Nephron (organoid): Measurements from ENCODE around the gene TBC1D20.

ENCODE experiments used
- H3K27ac Mint-ChIP-seq, 3 experiments: 2 replicates each; pipeline ENCODE4 v1.8.0; 2020; ENCODE audit warnings: mixed read lengths in 3 of 3, mild to moderate bottlenecking in 2 of 3, moderate library complexity in 1 of 3
- H3K27me3 Mint-ChIP-seq: 2 replicates; pipeline ENCODE4 v1.8.0; 2021; ENCODE audit warnings: low read depth, mild to moderate bottlenecking, moderate library complexity, mixed read lengths
- H3K36me3 Mint-ChIP-seq: 2 replicates; pipeline ENCODE4 v1.8.0; 2020; ENCODE audit warnings: low read depth, mixed read lengths
- H3K4me1 Mint-ChIP-seq: 2 replicates; pipeline ENCODE4 v1.8.0; 2020; ENCODE audit warnings: mixed read lengths
- H3K4me3 Mint-ChIP-seq, 3 experiments: 2 replicates each; pipeline ENCODE4 v1.8.0; 2020; ENCODE audit warnings: mild to moderate bottlenecking in 3 of 3, mixed read lengths in 3 of 3, moderate library complexity in 2 of 3
- H3K9me3 Mint-ChIP-seq: 2 replicates; pipeline ENCODE4 v1.8.0; 2020; ENCODE audit warnings: mixed read lengths
- TF ChIP-seq, protein P1 (sequence below), 3 experiments: fragments of 200-600 bp; sonication (generic); IDR thresholded peaks; one replicate each; pipeline ENCODE4 v1.5.0; 2021; ENCODE audit warnings: antibody characterized with exemption in 3 of 3; ENCODE audit not compliant: unreplicated experiment in 3 of 3

The TBC1D20 gene

DNA sequence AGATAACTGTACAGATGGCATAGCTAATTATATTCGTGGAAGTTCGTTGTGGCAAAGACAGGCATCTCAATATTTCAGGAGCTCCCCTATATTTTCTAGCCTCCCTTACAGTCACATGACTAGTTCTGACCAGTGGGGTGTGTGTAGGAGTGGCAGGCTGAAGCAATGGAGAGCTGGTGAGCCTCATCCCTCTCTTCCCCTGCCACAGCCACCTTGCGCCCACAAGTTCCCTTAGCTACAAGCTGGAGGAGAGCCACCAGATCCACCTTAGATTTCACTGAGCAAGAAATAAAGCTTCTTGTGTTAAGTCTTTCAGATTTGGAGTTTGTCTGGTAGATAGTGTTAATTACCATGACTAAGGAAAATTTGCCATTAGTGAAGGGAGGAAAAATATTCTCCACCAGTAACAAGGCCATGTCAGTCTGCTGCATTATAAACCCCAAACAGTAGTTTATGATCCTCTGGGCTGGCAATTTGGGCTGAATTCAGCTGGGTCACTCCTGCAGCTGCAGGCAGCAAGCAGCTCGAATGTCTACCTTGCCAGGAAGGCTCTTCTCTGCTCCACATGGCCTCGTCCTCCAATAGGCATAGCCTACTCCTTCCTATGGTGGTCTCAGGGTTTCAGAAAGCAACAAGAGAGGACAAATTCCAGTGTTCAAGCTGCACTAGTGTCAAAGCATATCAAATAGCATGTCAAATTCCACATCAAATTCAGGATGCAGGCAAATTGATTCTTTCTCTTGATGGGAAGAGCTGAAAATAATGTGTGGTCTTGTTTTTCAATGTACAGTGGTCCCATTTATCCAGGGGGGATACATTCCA lies 61.7 kb downstream of the TBC1D20 start:
- H3K9me3 Mint-ChIP-seq: no peaks in the 10 kb centered on the region
- no peaks in the 10 kb centered on the region for H3K27me3 Mint-ChIP-seq
- TF ChIP-seq, protein P1, sequence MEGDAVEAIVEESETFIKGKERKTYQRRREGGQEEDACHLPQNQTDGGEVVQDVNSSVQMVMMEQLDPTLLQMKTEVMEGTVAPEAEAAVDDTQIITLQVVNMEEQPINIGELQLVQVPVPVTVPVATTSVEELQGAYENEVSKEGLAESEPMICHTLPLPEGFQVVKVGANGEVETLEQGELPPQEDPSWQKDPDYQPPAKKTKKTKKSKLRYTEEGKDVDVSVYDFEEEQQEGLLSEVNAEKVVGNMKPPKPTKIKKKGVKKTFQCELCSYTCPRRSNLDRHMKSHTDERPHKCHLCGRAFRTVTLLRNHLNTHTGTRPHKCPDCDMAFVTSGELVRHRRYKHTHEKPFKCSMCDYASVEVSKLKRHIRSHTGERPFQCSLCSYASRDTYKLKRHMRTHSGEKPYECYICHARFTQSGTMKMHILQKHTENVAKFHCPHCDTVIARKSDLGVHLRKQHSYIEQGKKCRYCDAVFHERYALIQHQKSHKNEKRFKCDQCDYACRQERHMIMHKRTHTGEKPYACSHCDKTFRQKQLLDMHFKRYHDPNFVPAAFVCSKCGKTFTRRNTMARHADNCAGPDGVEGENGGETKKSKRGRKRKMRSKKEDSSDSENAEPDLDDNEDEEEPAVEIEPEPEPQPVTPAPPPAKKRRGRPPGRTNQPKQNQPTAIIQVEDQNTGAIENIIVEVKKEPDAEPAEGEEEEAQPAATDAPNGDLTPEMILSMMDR (IDR thresholded peaks at IDR 0.05; ENCODE audit: unreplicated experiment in 3 of 3): no peak
- H3K4me3 Mint-ChIP-seq: no peak overlapping the region
- peak overlapping the region in 1 of 3 experiments; percentile 33 for H3K27ac Mint-ChIP-seq
- H3K4me1 Mint-ChIP-seq: peaks cover 10% of the 10 kb centered on the region
- H3K36me3 Mint-ChIP-seq: no peaks in the 10 kb centered on the region

DNA sequence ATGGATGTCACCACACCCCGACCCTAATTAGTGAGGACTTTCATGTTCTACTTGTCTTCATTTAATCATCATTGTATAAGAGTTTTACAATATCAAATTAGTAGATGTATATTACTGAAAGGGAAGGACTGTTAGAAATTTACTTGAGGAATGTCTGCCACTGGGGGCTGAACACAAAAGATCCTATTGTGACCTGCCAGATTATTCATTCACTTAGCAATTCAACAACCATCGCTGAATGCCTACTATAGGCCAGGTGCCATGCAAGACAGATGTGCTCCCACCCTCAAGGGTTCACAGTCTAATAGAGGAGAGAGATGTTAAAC lies 62.2 kb downstream of the TBC1D20 start:
- TF ChIP-seq, protein P1 (IDR thresholded peaks at IDR 0.05; ENCODE audit: unreplicated experiment in 3 of 3): no peak
- Mint-ChIP-seq H3K27me3 (no peaks in the 10 kb centered on the region), H3K9me3 (no peaks in the 10 kb centered on the region), H3K4me3 (no peak overlapping the region), H3K27ac (no peak overlapping the region), H3K36me3 (no peaks in the 10 kb centered on the region), H3K4me1 (peaks cover 10% of the 10 kb centered on the region)

GRCh38 chr20:399182-399707 lies 63.1 kb downstream of the TBC1D20 start:
- Mint-ChIP-seq H3K27ac (no peak overlapping the region), H3K4me3 (no peak overlapping the region), H3K4me1 (peaks cover 10% of the 10 kb centered on the region), H3K36me3 (no peaks in the 10 kb centered on the region), H3K9me3 (no peaks in the 10 kb centered on the region), H3K27me3 (no peaks in the 10 kb centered on the region)
- TF ChIP-seq, protein P1 (IDR thresholded peaks at IDR 0.05; ENCODE audit: unreplicated experiment in 3 of 3): no peak

GRCh38 chr20:397432-398237 lies 64.7 kb downstream of the TBC1D20 start:
- H3K9me3 Mint-ChIP-seq: no peaks in the 10 kb centered on the region
- peaks cover 10% of the 10 kb centered on the region for H3K4me1 Mint-ChIP-seq
- no peak overlapping the region for H3K4me3 Mint-ChIP-seq
- H3K27me3 Mint-ChIP-seq: no peaks in the 10 kb centered on the region
- TF ChIP-seq, protein P1 (IDR thresholded peaks at IDR 0.05; ENCODE audit: unreplicated experiment in 3 of 3): no peak
- H3K27ac Mint-ChIP-seq: no peak overlapping the region
- no peaks in the 10 kb centered on the region for H3K36me3 Mint-ChIP-seq

DNA sequence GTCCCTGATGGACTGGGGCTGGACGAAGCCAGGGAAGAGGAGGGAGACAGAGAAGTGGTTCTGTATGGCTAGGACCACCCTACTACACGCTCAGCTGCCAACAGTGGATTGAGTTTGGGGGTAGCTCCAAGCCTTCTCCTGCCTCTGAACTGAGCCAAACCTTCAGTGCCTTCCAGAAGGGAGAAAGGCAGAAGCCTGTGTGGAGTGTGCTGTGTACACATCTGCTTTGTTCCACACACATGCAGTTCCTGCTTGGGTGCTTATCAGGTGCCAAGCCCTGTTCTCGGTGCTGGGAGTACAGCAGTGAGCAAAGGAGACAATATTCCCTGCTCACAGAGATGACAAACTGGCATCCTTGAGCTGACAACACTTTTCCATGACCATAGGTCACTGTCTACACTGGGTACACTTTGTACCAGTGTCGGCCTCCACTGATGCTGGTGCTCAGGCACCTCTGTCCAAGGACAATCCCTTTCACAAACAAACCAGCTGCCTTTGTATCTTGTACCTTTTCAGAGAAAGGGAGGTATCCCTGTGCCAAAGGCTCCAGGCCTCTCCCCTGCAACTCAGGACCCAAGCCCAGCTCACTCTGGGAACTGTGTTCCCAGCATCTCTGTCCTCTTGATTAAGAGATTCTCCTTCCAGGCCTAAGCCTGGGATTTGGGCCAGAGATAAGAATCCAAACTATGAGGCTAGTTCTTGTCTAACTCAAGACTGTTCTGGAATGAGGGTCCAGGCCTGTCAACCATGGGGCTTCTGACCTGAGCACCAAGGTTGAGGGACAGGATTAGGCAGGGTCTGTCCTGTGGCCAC lies 65.5 kb downstream of the TBC1D20 start:
- Mint-ChIP-seq H3K4me3 (no peak overlapping the region), H3K36me3 (no peaks in the 10 kb centered on the region), H3K9me3 (no peaks in the 10 kb centered on the region), H3K27me3 (no peaks in the 10 kb centered on the region), H3K27ac (no peak overlapping the region), H3K4me1 (peaks cover 10% of the 10 kb centered on the region)
- TF ChIP-seq, protein P1 (IDR thresholded peaks at IDR 0.05; ENCODE audit: unreplicated experiment in 3 of 3): no peak
